ENCODE measurements around the gene NTRK2.

DNA sequence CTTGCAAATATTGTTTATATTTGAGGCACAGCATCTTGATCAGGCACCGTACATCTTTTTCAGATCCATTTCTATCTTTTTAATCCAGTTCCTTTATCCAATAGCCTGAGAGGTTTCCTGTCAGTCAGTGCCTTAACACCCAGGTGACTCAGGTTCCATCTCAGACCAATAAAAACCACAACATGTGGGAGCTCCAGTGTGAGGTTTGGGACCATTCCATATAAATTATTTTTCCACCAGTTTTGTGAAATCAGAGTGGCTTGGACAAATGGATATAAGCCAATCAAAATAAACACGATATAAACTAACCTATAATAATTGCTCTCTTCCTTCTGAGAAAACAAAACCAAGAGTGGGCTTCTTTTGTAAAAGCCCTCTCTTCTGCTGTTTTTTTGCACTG, 351.3 kb downstream of the NTRK2 start:
- TF ChIP-seq EZH2 (IDR thresholded peaks at IDR 0.05; ENCODE audit: borderline replicate concordance, low read depth, low read length, poor library complexity, severe bottlenecking): no peak
- TF ChIP-seq, protein P1, sequence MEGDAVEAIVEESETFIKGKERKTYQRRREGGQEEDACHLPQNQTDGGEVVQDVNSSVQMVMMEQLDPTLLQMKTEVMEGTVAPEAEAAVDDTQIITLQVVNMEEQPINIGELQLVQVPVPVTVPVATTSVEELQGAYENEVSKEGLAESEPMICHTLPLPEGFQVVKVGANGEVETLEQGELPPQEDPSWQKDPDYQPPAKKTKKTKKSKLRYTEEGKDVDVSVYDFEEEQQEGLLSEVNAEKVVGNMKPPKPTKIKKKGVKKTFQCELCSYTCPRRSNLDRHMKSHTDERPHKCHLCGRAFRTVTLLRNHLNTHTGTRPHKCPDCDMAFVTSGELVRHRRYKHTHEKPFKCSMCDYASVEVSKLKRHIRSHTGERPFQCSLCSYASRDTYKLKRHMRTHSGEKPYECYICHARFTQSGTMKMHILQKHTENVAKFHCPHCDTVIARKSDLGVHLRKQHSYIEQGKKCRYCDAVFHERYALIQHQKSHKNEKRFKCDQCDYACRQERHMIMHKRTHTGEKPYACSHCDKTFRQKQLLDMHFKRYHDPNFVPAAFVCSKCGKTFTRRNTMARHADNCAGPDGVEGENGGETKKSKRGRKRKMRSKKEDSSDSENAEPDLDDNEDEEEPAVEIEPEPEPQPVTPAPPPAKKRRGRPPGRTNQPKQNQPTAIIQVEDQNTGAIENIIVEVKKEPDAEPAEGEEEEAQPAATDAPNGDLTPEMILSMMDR (conservative IDR thresholded peaks at IDR 0.05; ENCODE audit: low read depth, low read length): no peak

Measured in A673 (cell line).